DND-41 (cell line): Measurements from ENCODE around the gene MSANTD1.

Experiments used
- ATAC-seq: fragments of 200-7000 bp; cut with Tn5 transposase; 3 replicates; pipeline ENCODE4 v1.9.1; 2021; ENCODE audit warnings: low read depth; ENCODE audit not compliant: insufficient read depth
- DNase-seq: peaks from one replicate; pipeline ENCODE4 v3.0.0-alpha.2; 2020
- H2AFZ ChIP-seq: 2 replicates; pipeline ENCODE4 v1.6.0; 2012; ENCODE audit warnings: low read depth, low read length
- H3K27ac ChIP-seq: 2 replicates; pipeline ENCODE4 v1.5.1; 2012; ENCODE audit warnings: low read length, inconsistent platforms
- H3K27me3 ChIP-seq: fragments of 200-600 bp; sonication (generic); 2 replicates; pipeline ENCODE4 v1.6.0; 2012; ENCODE audit warnings: low read length, mild to moderate bottlenecking, inconsistent platforms; ENCODE audit not compliant: insufficient read depth, poor library complexity
- H3K36me3 ChIP-seq: 2 replicates; pipeline ENCODE4 v1.5.1; 2012; ENCODE audit warnings: low read length, inconsistent platforms; ENCODE audit not compliant: insufficient read depth
- H3K4me1 ChIP-seq: 2 replicates; pipeline ENCODE4 v1.5.1; 2012; ENCODE audit warnings: mild to moderate bottlenecking, low read length; ENCODE audit not compliant: insufficient read depth
- H3K4me2 ChIP-seq: 2 replicates; pipeline ENCODE4 v1.6.0; 2012; ENCODE audit warnings: mild to moderate bottlenecking, moderate library complexity, low read length, inconsistent platforms; ENCODE audit not compliant: insufficient read depth
- H3K4me3 ChIP-seq, 2 experiments: fragments of 200-600 bp in 1 of 2; shearing (Covaris generic) in 1 of 2; 2 replicates each; pipeline ENCODE4 v1.5.1; 2012 to 2016; ENCODE audit warnings: inconsistent platforms in 2 of 2, low read length in 2 of 2, mild to moderate bottlenecking in 2 of 2, low read depth in 1 of 2, moderate library complexity in 1 of 2
- H3K79me2 ChIP-seq: 2 replicates; pipeline ENCODE4 v1.6.0; 2012; ENCODE audit warnings: low read length, inconsistent platforms; ENCODE audit not compliant: insufficient read depth
- H3K9ac ChIP-seq: 2 replicates; pipeline ENCODE4 v1.6.0; 2012; ENCODE audit warnings: low read depth, mild to moderate bottlenecking, inconsistent platforms, low read length, moderate library complexity
- H3K9me3 ChIP-seq: 2 replicates; pipeline ENCODE4 v1.5.1; 2012; ENCODE audit warnings: low read length, moderate library complexity, mild to moderate bottlenecking, inconsistent platforms; ENCODE audit not compliant: insufficient read depth, severe bottlenecking
- H4K20me1 ChIP-seq: 2 replicates; pipeline ENCODE4 v1.6.0; 2012; ENCODE audit warnings: low read length; ENCODE audit not compliant: insufficient read depth
- EZH2 ChIP-seq: IDR thresholded peaks from 3 replicates; pipeline ENCODE4 v1.6.1; 2012; ENCODE audit warnings: borderline replicate concordance, low read depth, mild to moderate bottlenecking, moderate library complexity, low read length, inconsistent platforms; ENCODE audit not compliant: severe bottlenecking
- TF ChIP-seq, protein P1 (sequence below): IDR thresholded peaks from 2 replicates; pipeline ENCODE4 v1.5.1; 2012; ENCODE audit warnings: borderline replicate concordance, low read length, moderate library complexity, mild to moderate bottlenecking; ENCODE audit not compliant: poor library complexity, severe bottlenecking; ENCODE audit errors: extremely low read depth

The MSANTD1 gene

DNA sequence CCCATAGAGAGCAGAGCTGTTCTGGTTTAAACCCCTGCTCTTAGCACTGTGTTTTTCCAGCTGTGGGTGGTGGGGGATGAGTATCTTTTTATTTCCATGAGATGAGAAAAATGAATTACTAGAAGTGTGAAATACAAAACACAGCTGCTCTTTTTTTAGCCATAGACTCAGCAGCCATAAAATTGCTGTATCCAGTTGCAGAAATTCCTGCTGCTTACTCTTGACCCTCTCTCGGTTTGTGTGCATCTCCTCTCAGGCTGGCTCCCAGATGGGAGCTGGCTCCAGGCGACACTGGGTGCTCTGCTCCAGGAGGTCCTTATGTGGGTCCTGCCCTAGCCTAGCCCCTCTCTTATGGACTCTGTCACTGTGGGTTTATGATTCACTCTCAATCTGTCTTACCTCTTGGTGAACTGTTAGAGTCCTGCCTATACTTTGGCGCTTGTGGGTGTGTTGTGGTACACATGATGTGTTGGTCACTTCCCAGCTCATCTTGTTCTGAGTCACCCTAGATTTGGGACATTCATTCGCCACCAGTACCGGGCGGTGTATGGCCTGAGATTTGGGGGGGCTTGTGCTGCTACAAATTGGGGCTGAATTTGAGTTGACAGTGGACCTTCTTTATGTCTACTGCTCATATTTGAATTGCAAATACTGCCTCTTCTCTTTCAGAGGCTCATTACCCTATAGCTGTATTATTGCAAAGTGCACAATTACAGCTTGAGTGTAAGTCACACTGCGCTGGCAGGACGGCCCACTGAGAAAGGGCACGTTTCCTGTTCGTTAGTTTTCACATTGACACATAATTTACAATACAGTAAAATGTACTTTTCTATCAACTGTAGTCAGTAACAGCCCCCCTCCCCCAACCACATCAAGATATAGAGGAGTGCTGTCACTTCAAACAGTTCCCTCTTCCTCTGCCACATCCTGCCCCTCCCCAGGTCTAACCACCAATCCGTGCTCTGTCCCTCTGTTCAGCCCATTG, 46.9 kb upstream of the MSANTD1 start:
- Histone ChIP-seq H3K9ac (peak overlapping the region; percentile 39), H2AFZ (no peak overlapping the region), H3K4me3 (peak overlapping the region in 1 of 2 experiments; percentile 3; a peak in 1 of 4 replicates), H3K27ac (peak overlapping the region; percentile 88), H3K36me3 (peaks cover 54% of the 10 kb centered on the region), H3K4me1 (peaks cover 38% of the 10 kb centered on the region), H3K79me2 (no peaks in the 10 kb centered on the region), H4K20me1 (peaks cover 4% of the 10 kb centered on the region; the same call in 1 of the 2 replicates), H3K27me3 (no peaks in the 10 kb centered on the region), H3K9me3 (no peaks in the 10 kb centered on the region), H3K4me2 (peak overlapping the region; percentile 41)
- TF ChIP-seq, protein P1, sequence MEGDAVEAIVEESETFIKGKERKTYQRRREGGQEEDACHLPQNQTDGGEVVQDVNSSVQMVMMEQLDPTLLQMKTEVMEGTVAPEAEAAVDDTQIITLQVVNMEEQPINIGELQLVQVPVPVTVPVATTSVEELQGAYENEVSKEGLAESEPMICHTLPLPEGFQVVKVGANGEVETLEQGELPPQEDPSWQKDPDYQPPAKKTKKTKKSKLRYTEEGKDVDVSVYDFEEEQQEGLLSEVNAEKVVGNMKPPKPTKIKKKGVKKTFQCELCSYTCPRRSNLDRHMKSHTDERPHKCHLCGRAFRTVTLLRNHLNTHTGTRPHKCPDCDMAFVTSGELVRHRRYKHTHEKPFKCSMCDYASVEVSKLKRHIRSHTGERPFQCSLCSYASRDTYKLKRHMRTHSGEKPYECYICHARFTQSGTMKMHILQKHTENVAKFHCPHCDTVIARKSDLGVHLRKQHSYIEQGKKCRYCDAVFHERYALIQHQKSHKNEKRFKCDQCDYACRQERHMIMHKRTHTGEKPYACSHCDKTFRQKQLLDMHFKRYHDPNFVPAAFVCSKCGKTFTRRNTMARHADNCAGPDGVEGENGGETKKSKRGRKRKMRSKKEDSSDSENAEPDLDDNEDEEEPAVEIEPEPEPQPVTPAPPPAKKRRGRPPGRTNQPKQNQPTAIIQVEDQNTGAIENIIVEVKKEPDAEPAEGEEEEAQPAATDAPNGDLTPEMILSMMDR, result no peak
- no peak for TF ChIP-seq EZH2
- DNase-seq (peak; percentile 91), ATAC-seq (peak; percentile 99)

DNA sequence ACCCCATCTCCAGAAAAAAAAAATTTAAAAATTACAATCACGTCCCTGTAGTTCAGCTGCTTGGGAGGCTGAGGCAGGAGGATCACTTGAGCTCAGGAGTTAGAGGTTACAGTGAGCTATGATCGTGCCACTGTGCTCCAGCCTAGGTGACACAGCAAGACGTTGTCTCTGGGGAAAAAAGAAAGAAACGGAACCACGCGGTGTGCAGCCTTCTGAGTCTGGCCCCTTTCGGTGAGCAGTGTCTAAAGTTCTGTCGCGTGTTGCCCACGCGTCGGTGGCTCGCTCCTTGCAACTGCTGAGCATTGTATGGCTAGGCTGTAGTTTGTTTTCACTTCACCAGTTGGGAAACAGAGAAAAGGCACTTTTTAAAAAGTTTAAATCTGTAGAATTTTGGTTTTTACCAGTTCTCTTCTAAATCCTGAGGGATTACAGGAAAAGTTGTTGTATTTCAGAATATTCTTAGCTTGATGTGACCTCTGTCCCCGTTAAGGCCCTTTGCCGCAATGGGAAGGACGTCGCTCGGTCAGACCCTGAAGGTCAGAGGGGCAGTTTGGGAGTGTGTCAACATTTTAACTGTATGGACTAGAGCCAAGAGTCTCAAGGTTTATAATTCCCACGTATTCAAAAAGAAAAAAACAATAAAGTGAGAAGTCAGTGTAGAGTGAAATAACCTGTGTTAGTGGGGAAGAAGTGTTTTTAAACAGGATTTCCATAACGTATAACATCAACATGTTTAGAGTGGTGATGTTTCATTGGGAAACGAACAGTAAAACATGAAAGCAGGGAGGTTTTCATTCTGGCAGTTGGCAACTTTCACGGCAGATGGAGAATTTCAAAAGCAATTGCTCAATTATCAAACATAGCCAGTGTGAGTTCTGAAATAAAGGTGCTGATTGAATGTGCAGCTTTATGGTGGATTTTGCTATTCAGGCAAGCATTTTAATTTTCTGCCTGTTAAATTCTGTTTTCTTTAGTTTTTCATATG, 45.8 kb upstream of the MSANTD1 start:
- Histone ChIP-seq H3K27ac (peak overlapping the region; percentile 73), H4K20me1 (peaks cover 4% of the 10 kb centered on the region; the same call in 1 of the 2 replicates), H3K79me2 (no peaks in the 10 kb centered on the region), H3K36me3 (peaks cover 56% of the 10 kb centered on the region), H3K27me3 (no peaks in the 10 kb centered on the region), H3K4me2 (0 out of 2 replicates have a peak overlapping the region, but pooled peaks have one; percentile 41), H2AFZ (no peak overlapping the region), H3K9ac (no peak overlapping the region), H3K4me1 (peaks cover 38% of the 10 kb centered on the region), H3K4me3 (no peak overlapping the region), H3K9me3 (no peaks in the 10 kb centered on the region)
- DNase-seq, result no peak
- no peak for TF ChIP-seq EZH2
- TF ChIP-seq, protein P1, result no peak
- ATAC-seq, result no peak; the same call in 2 of the 3 replicates

DNA sequence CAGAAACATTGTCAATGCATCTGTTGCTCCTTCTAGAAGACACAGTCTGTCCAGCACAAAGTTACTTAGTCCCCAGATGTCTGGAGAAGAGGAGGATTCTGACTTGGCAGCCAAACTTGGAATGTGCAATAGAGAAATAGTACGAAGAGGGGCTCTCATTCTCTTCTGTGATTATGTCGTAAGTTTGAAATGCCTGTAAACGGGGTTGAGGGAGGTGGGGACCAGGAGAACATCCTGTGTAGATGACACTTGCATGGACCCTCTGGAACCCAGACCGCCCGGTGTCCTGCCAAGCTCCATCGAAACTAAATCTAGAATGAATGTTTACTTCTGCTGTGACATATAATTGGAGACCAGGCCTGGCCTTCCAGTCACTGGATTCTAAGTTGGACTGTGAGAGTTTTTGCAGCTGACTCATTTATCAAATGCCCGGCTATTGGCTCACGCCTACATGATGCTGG, 45.0 kb upstream of the MSANTD1 start:
- H3K4me1 ChIP-seq, result peaks cover 38% of the 10 kb centered on the region
- H4K20me1 ChIP-seq, result peaks cover 4% of the 10 kb centered on the region; the same call in 1 of the 2 replicates
- no peak for DNase-seq
- H3K27ac ChIP-seq, result no peak overlapping the region
- no peak overlapping the region for H3K4me2 ChIP-seq
- H3K36me3 ChIP-seq, result peaks cover 56% of the 10 kb centered on the region
- no peaks in the 10 kb centered on the region for H3K79me2 ChIP-seq
- TF ChIP-seq, protein P1, result no peak
- no peak for TF ChIP-seq EZH2
- no peak overlapping the region for H2AFZ ChIP-seq
- ATAC-seq, result no peak
- H3K9ac ChIP-seq, result no peak overlapping the region
- no peaks in the 10 kb centered on the region for H3K9me3 ChIP-seq
- no peaks in the 10 kb centered on the region for H3K27me3 ChIP-seq
- no peak overlapping the region for H3K4me3 ChIP-seq
